H1 (cell line): Measurements from ENCODE around the gene NAA20. TPM values are rescaled to one million over a fixed set of nuclear protein-coding genes. Genes with fewer than 3 reads are reported as not detected.

ENCODE experiments used
- CTCF ChIA-PET: fragments of 300-600 bp; sonication (Branson Sonifier 250); formaldehyde crosslinking; loops from one replicate; lab custom pipeline; 2021; ENCODE audit not compliant: partially characterized antibody; lab: Charles Lee
- POLR2A ChIA-PET: fragments of 300-600 bp; sonication (Branson Sonifier 250); formaldehyde crosslinking; loops from one replicate; lab custom pipeline; 2021; ENCODE audit warnings: inconsistent platforms; ENCODE audit not compliant: partially characterized antibody; lab: Charles Lee
- DNase-seq, 2 experiments: peaks; one replicate each; pipeline versions ENCODE4 v3.0.0 to v3.0.0-alpha.2; 2010 to 2022; ENCODE audit warnings: low spot score in 2 of 2, low read depth in 1 of 2, mixed read lengths in 1 of 2
- FAIRE-seq: peaks from 2 replicates; lab custom pipeline; 2011; peaks lifted over from hg19 to GRCh38; lab: Jason Lieb, UNC
- H2AFZ ChIP-seq: 2 replicates; pipeline ENCODE4 v1.8.1; 2012; ENCODE audit warnings: low read length, inconsistent platforms
- H2AK5ac ChIP-seq: 2 replicates; pipeline ENCODE4 v1.6.1; 2013; ENCODE audit warnings: low read depth, low read length
- H2BK120ac ChIP-seq: replicated peaks from 2 replicates; pipeline ENCODE3; 2013; ENCODE audit warnings: low read depth, low read length, inconsistent platforms
- H2BK12ac ChIP-seq: 2 replicates; pipeline ENCODE4 v1.6.1; 2013; ENCODE audit warnings: low read depth, low read length
- H2BK15ac ChIP-seq: 2 replicates; pipeline ENCODE4 v1.6.1; 2013; ENCODE audit warnings: low read length
- H2BK20ac ChIP-seq: 2 replicates; pipeline ENCODE4 v1.6.1; 2013; ENCODE audit warnings: low read length
- H2BK5ac ChIP-seq: 2 replicates; pipeline ENCODE4 v1.6.1; 2013; ENCODE audit warnings: low read depth, low read length
- H3K14ac ChIP-seq: 2 replicates; pipeline ENCODE4 v1.6.1; 2013; ENCODE audit warnings: inconsistent platforms; ENCODE audit not compliant: insufficient read length
- H3K18ac ChIP-seq: 2 replicates; pipeline ENCODE4 v1.6.1; 2013; ENCODE audit warnings: low read length; ENCODE audit errors: extremely low read depth
- H3K23ac ChIP-seq: 2 replicates; pipeline ENCODE4 v1.6.1; 2013; ENCODE audit warnings: inconsistent platforms; ENCODE audit not compliant: insufficient read length
- H3K23me2 ChIP-seq: 2 replicates; pipeline ENCODE4 v1.6.1; 2013; ENCODE audit warnings: low read depth, low read length
- H3K27ac ChIP-seq: 2 replicates; pipeline ENCODE4 v1.6.1; 2011; ENCODE audit warnings: low read depth, low read length, inconsistent platforms
- H3K27me3 ChIP-seq, 4 experiments: replicated peaks in 1 of 4; 1 replicate in 1 of 4; 2 replicates in 3 of 4; pipeline versions ENCODE4 v1.6.1 to v1.8.1; 2011 to 2013; ENCODE audit warnings: low read length in 3 of 4, mild to moderate bottlenecking in 3 of 4, inconsistent platforms in 2 of 4, mixed read lengths in 2 of 4, moderate library complexity in 1 of 4; ENCODE audit not compliant: control insufficient read depth in 3 of 4, insufficient read depth in 3 of 4; ENCODE audit errors: extremely low read depth in 1 of 4
- H3K36me3 ChIP-seq, 4 experiments: 2 replicates each; pipeline versions ENCODE4 v1.6.1 to v1.8.1; 2011 to 2013; ENCODE audit warnings: mild to moderate bottlenecking in 4 of 4, low read length in 3 of 4, moderate library complexity in 2 of 4, control low read depth in 1 of 4, inconsistent platforms in 1 of 4; ENCODE audit not compliant: insufficient read depth in 4 of 4, control insufficient read depth in 2 of 4
- H3K4ac ChIP-seq: replicated peaks from 2 replicates; pipeline ENCODE3; 2013; ENCODE audit warnings: low read length, low read depth, mixed read lengths, inconsistent platforms; ENCODE audit not compliant: insufficient read length
- H3K4me1 ChIP-seq, 4 experiments: replicated peaks in 1 of 4; 1 replicate in 1 of 4; 2 replicates in 3 of 4; pipeline versions ENCODE4 v1.6.1 to v1.8.1; 2011 to 2013; ENCODE audit warnings: low read length in 3 of 4, inconsistent platforms in 2 of 4, mixed read lengths in 1 of 4; ENCODE audit not compliant: insufficient read depth in 4 of 4, control insufficient read depth in 3 of 4
- H3K4me2 ChIP-seq, 2 experiments: 2 replicates each; pipeline versions ENCODE4 v1.6.1 to v1.8.1; 2011 to 2013; ENCODE audit warnings: low read depth in 2 of 2, low read length in 2 of 2, control low read depth in 1 of 2, inconsistent platforms in 1 of 2, mild to moderate bottlenecking in 1 of 2; ENCODE audit not compliant: insufficient read depth in 1 of 2
- H3K4me3 ChIP-seq, 4 experiments: fragments of 200-600, 300-600 bp in 1 of 4; sonication (generic), shearing (Covaris generic), sonication (Bioruptor Twin) in 1 of 4; 2 replicates each; pipeline versions ENCODE4 v1.5.1 to v1.8.1; 2011 to 2016; ENCODE audit warnings: low read length in 4 of 4, low read depth in 3 of 4, control low read depth in 2 of 4, inconsistent platforms in 2 of 4, mild to moderate bottlenecking in 2 of 4, mixed read lengths in 1 of 4, moderate library complexity in 1 of 4; ENCODE audit not compliant: insufficient read depth in 2 of 4; ENCODE audit errors: extremely low read depth in 1 of 4
- H3K56ac ChIP-seq: replicated peaks from 2 replicates; pipeline ENCODE3; 2013; ENCODE audit warnings: low read depth, mild to moderate bottlenecking, mixed read lengths, low read length, inconsistent platforms; ENCODE audit not compliant: insufficient read length
- H3K79me1 ChIP-seq: 2 replicates; pipeline ENCODE4 v1.6.1; 2013; ENCODE audit warnings: low read depth, low read length, control low read depth
- H3K79me2 ChIP-seq, 2 experiments: 2 replicates each; pipeline versions ENCODE4 v1.6.1 to v1.8.1; 2012 to 2013; ENCODE audit warnings: low read length in 2 of 2, mild to moderate bottlenecking in 2 of 2, inconsistent platforms in 1 of 2; ENCODE audit not compliant: insufficient read depth in 2 of 2, control insufficient read depth in 1 of 2
- H3K9ac ChIP-seq, 4 experiments: replicated peaks in 1 of 4; 1 replicate in 1 of 4; 2 replicates in 3 of 4; pipeline versions ENCODE4 v1.6.1 to v1.8.1; 2011 to 2013; ENCODE audit warnings: low read depth in 3 of 4, low read length in 3 of 4, control low read depth in 2 of 4, mild to moderate bottlenecking in 2 of 4, moderate library complexity in 2 of 4, inconsistent platforms in 1 of 4; ENCODE audit errors: extremely low read depth in 1 of 4
- H3K9me3 ChIP-seq, 2 experiments: 2 replicates each; pipeline versions ENCODE4 v1.6.1 to v1.8.1; 2012 to 2013; ENCODE audit warnings: mild to moderate bottlenecking in 2 of 2, moderate library complexity in 2 of 2, control low read depth in 1 of 2, inconsistent platforms in 1 of 2, low read depth in 1 of 2, low read length in 1 of 2, mixed read lengths in 1 of 2; ENCODE audit not compliant: insufficient read depth in 2 of 2
- H4K20me1 ChIP-seq, 2 experiments: replicated peaks in 1 of 2; 2 replicates each; pipeline versions ENCODE3 to v1.8.1; 2011 to 2013; ENCODE audit warnings: inconsistent platforms in 2 of 2, low read length in 2 of 2, mild to moderate bottlenecking in 1 of 2; ENCODE audit not compliant: insufficient read depth in 2 of 2, control insufficient read depth in 1 of 2
- H4K5ac ChIP-seq: 2 replicates; pipeline ENCODE4 v1.6.1; 2013; ENCODE audit warnings: low read length, low read depth, mixed read lengths, inconsistent platforms; ENCODE audit not compliant: insufficient read length
- H4K8ac ChIP-seq: 2 replicates; pipeline ENCODE4 v1.8.0; 2013; ENCODE audit warnings: mild to moderate bottlenecking, moderate library complexity, low read length, inconsistent platforms; ENCODE audit not compliant: insufficient read depth; ENCODE audit errors: extremely low read depth
- H4K91ac ChIP-seq: replicated peaks from 2 replicates; pipeline ENCODE3; 2013; ENCODE audit warnings: low read length, mixed read lengths, inconsistent platforms; ENCODE audit not compliant: insufficient read length
- JUN ChIP-seq: IDR thresholded peaks from 2 replicates; pipeline ENCODE4 v1.6.1; 2011; ENCODE audit warnings: low read depth, mild to moderate bottlenecking, improper control_type of control experiment, low read length
- KDM4A ChIP-seq: IDR thresholded peaks from one replicate; pipeline ENCODE4 v1.7.1; 2012; ENCODE audit warnings: low read depth, mild to moderate bottlenecking, moderate library complexity, low read length, inconsistent platforms; ENCODE audit not compliant: severe bottlenecking
- NRF1 ChIP-seq: IDR thresholded peaks from 2 replicates; pipeline ENCODE4 v1.6.1; 2011; ENCODE audit warnings: mild to moderate bottlenecking, low read depth, low read length, improper control_type of control experiment
- POU5F1 ChIP-seq: IDR thresholded peaks from 2 replicates; pipeline ENCODE4 v1.6.1; 2011; ENCODE audit warnings: low read depth, mild to moderate bottlenecking, low read length, moderate library complexity
- SAP30 ChIP-seq: fragments of 300-600 bp; sonication (generic); IDR thresholded peaks from 2 replicates; pipeline ENCODE4 v1.7.1; 2012; ENCODE audit warnings: low read length, moderate library complexity, mild to moderate bottlenecking, inconsistent platforms; ENCODE audit not compliant: insufficient read depth, insufficient replicate concordance
- SIX5 ChIP-seq: IDR thresholded peaks from 2 replicates; pipeline ENCODE4 v1.6.1; 2011; ENCODE audit warnings: mild to moderate bottlenecking, low read depth, low read length
- TAF7 ChIP-seq: optimal IDR thresholded peaks from 2 replicates; pipeline ENCODE3; 2011; ENCODE audit warnings: low read depth, mild to moderate bottlenecking, inconsistent platforms, low read length, moderate library complexity, borderline replicate concordance
- YY1 ChIP-seq: IDR thresholded peaks from 2 replicates; pipeline ENCODE4 v1.6.1; 2011; ENCODE audit warnings: low read depth, mild to moderate bottlenecking, low read length
- WGBS, 2 experiments: shearing (Covaris generic) in 1 of 2; methylation state at CpG; one replicate each; pipeline versions ENCODE4 v1.1.6 to v1.1.7; 2013 to 2015; ENCODE audit warnings: low lambda C conversion rate in 2 of 2, mixed read lengths in 2 of 2, inconsistent platforms in 1 of 2, low coverage in 1 of 2, missing lambda C conversion rate in 1 of 2; ENCODE audit not compliant: insufficient replicate concordance in 2 of 2, insufficient coverage in 1 of 2, insufficient read length in 1 of 2; ENCODE audit errors: extremely low coverage in 1 of 2, missing lambda C conversion rate in 1 of 2; 5-methylcytosine and 5-hydroxymethylcytosine counted together
- polyA plus RNA-seq, 7 experiments: library from polyadenylated mRNA; depleted of rRNA in 3 of 7; stranded (reverse) in 5 of 7; unstranded in 2 of 7; fragments of >200 nt in 5 of 7; fragments of 200-250 nt in 2 of 7; gene quantifications; 1 replicate in 5 of 7; 2 replicates in 1 of 7; 4 replicates in 1 of 7; pipeline versions ENCODE4 v1.2.1 to v1.2.3, GENCODE V29; 2011 to 2013; ENCODE audit warnings: missing spikeins in 2 of 7, mixed read lengths in 2 of 7
- total RNA-seq: library from RNA; stranded (reverse); fragmentation: NEBNext Ultra II Directional; extraction: Animal tissue kit (Norgen Biotek cat#: 25700); gene quantifications from 2 replicates; pipeline ENCODE4 v1.2.1, GENCODE V29; 2021
- TF ChIP-seq, protein P1 (sequence below): IDR thresholded peaks from 2 replicates; pipeline ENCODE4 v1.6.1; 2011; ENCODE audit warnings: low read depth, mild to moderate bottlenecking, low read length; ENCODE audit not compliant: insufficient read depth
- TF ChIP-seq, protein P2 (sequence below): IDR thresholded peaks from 2 replicates; pipeline ENCODE4 v1.6.1; 2011; ENCODE audit warnings: low read length, improper control_type of control experiment

Gene NAA20
- total and polyA plus RNA-seq, 2 of the 8 experiments (the other 6 are each of a cell fraction or from before 2014, with no cell fraction given), result 21.9 to 41.1 TPM

DNA sequence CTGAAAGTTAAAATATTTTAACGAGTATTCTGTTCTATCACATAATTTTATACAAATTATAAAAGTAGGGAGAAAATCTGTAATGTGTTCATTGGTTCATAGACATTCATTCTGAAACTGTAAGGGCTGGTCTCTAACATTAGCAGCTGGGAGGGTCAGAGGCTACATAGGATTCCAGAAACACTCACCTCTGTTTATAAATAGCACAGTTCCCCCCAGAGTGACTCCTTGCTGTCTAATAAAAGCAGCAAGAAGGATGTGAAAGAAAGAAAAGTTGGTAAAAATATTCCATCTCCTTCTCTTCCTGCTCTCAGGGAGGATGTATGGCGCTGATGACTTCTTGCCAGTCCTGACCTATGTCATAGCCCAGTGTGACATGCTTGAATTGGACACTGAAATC is 25.3 kb upstream of the NAA20 start:
- H4K5ac ChIP-seq, result no peak overlapping the region
- no peak overlapping the region for H3K14ac ChIP-seq

More for the DNA sequence above, 25.3 kb upstream of the NAA20 start:
- no peak for DNase-seq
- no peaks in the 10 kb centered on the region for H3K79me1 ChIP-seq
- POLR2A ChIA-PET, result interaction anchor here (1.6 kb wide), 1 partner anchor 25 kb away, joined by 3 read pairs; the partner anchor contains the start of gene NAA20
- H4K91ac ChIP-seq, result no peak overlapping the region
- no peak for FAIRE-seq
- no peak overlapping the region; the same call in 1 of the 2 replicates for H2AK5ac ChIP-seq
- no peaks in the 10 kb centered on the region for H3K79me2 ChIP-seq
- H2BK20ac ChIP-seq, result no peak overlapping the region
- no peak overlapping the region for H2BK120ac ChIP-seq
- no peak overlapping the region for H2AFZ ChIP-seq
- H4K20me1 ChIP-seq, result no peaks in the 10 kb centered on the region
- H2BK12ac ChIP-seq, result no peak overlapping the region
- TF ChIP-seq SIX5 (no peak), POU5F1 (no peak), TAF7 (no peak), KDM4A (no peak), SAP30 (no peak), NRF1 (no peak), YY1 (no peak), JUN (no peak)
- TF ChIP-seq, protein P1, sequence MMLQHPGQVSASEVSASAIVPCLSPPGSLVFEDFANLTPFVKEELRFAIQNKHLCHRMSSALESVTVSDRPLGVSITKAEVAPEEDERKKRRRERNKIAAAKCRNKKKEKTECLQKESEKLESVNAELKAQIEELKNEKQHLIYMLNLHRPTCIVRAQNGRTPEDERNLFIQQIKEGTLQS, result no peak
- TF ChIP-seq, protein P2, sequence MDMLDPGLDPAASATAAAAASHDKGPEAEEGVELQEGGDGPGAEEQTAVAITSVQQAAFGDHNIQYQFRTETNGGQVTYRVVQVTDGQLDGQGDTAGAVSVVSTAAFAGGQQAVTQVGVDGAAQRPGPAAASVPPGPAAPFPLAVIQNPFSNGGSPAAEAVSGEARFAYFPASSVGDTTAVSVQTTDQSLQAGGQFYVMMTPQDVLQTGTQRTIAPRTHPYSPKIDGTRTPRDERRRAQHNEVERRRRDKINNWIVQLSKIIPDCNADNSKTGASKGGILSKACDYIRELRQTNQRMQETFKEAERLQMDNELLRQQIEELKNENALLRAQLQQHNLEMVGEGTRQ, result no peak
- no peak overlapping the region for H2BK5ac ChIP-seq
- H3K36me3 ChIP-seq, result no peaks in the 10 kb centered on the region
- H3K27me3 ChIP-seq, result no peaks in the 10 kb centered on the region; a peak in 1 of 7 replicates
- H3K56ac ChIP-seq, result no peak overlapping the region
- no peak overlapping the region for H3K18ac ChIP-seq
- no peak overlapping the region for H3K9ac ChIP-seq
- no peak overlapping the region for H3K27ac ChIP-seq
- no peak overlapping the region for H4K8ac ChIP-seq
- H3K9me3 ChIP-seq, result no peaks in the 10 kb centered on the region
- peaks cover 2 to 7% (median 5%) of the 10 kb centered on the region in 4 experiments for H3K4me1 ChIP-seq
- no peak overlapping the region for H3K4me2 ChIP-seq
- no peak overlapping the region for H2BK15ac ChIP-seq
- WGBS, 2 experiments, result 88% methylated on average over 2 of the region's 2 CpGs; no CpG with 5 or more reads in 1 of the 2 experiments
- no peak overlapping the region for H3K4me3 ChIP-seq
- no peaks in the 10 kb centered on the region for H3K23me2 ChIP-seq
- no peak overlapping the region for H3K4ac ChIP-seq
- CTCF ChIA-PET, result no interaction called here
- no peak overlapping the region for H3K23ac ChIP-seq
